Kidney (tissue), 14 donors: ENCODE measurements around the gene MACROD2. TPM values are rescaled to one million over a fixed set of nuclear protein-coding genes. Genes with fewer than 3 reads are reported as not detected.

Experiments used
- DNase-seq, 5 donors: peaks; one replicate each; pipeline ENCODE4 v3.0.0-alpha.2; 2013 to 2020
- FAIRE-seq: peaks from 2 replicates; lab custom pipeline; 2012; peaks lifted over from hg19 to GRCh38; lab: Jason Lieb, UNC
- H3K27ac ChIP-seq, 2 donors: one replicate each; pipeline ENCODE4 v1.7.0; 2013; ENCODE audit warnings: low read depth in 2 of 2, low read length in 2 of 2, inconsistent platforms in 1 of 2
- H3K27me3 ChIP-seq: one replicate; pipeline ENCODE4 v1.7.1; 2013; ENCODE audit warnings: low read length, inconsistent platforms; ENCODE audit not compliant: control insufficient read depth, insufficient read depth
- H3K36me3 ChIP-seq, 3 donors: one replicate each; pipeline versions ENCODE4 v1.7.0 to v1.7.1; 2013; ENCODE audit warnings: low read length in 3 of 3, control low read depth in 1 of 3, inconsistent platforms in 1 of 3; ENCODE audit not compliant: insufficient read depth in 3 of 3, control insufficient read depth in 2 of 3
- H3K4me1 ChIP-seq, 3 donors: one replicate each; pipeline versions ENCODE4 v1.7.0 to v1.7.1; 2013; ENCODE audit warnings: low read length in 3 of 3, inconsistent platforms in 1 of 3, low read depth in 1 of 3; ENCODE audit not compliant: control insufficient read depth in 2 of 3, insufficient read depth in 2 of 3
- H3K4me3 ChIP-seq, 3 donors: one replicate each; pipeline versions ENCODE4 v1.7.0 to v1.8.1; 2013; ENCODE audit warnings: low read length in 3 of 3, control low read depth in 1 of 3, inconsistent platforms in 1 of 3
- H3K9ac ChIP-seq, 3 donors: one replicate each; pipeline versions ENCODE4 v1.7.0 to v1.7.1; 2013; ENCODE audit warnings: low read length in 3 of 3, control low read depth in 1 of 3, inconsistent platforms in 1 of 3
- H3K9me3 ChIP-seq, 3 donors: one replicate each; pipeline versions ENCODE4 v1.7.0 to v1.7.1; 2013; ENCODE audit warnings: low read length in 3 of 3, control low read depth in 1 of 3, inconsistent platforms in 1 of 3; ENCODE audit not compliant: control insufficient read depth in 2 of 3, insufficient read depth in 1 of 3
- CTCF ChIP-seq: IDR thresholded peaks from 3 replicates; pipeline ENCODE4 v1.5.1; 2012; ENCODE audit warnings: mild to moderate bottlenecking, moderate library complexity, borderline replicate concordance; ENCODE audit not compliant: insufficient read depth; ENCODE audit errors: extremely low read depth
- intact Hi-C: fragments of 100-400 bp; cut with DNase I; formaldehyde crosslinking; loops from one replicate; pipeline ENCODE4 v1.11.1; 2022
- polyA plus RNA-seq: library from polyadenylated mRNA; stranded (reverse); fragments of 350-450 nt; fragmentation: Illumina TruSeq; extraction: RNeasy Lipid Tissue Mini Kit (QIAGEN cat#74804); gene quantifications from one replicate; pipeline ENCODE4 v1.2.3, GENCODE V29; 2014; ENCODE audit warnings: low read depth, low replicate concordance; ENCODE audit not compliant: insufficient read depth
- total RNA-seq: library from RNA; stranded (reverse); fragmentation: NEBNext Ultra II Directional; extraction: Animal tissue kit (Norgen Biotek cat#: 25700); gene quantifications from one replicate; pipeline ENCODE4 v1.2.1, GENCODE V29; 2021
- donor health status: control.
- donor health status: control.
- donor health status: control.
- donor health status: control.
- donor health status: control.
- donor health status: DM: yes; HTN: yes; CAD: no.
- donor health status: Normal renal cell carcinoma (clear cell type).

The MACROD2 gene
- total and polyA plus RNA-seq, 2 donors from 2014 or later, result 3.0 to 10.0 TPM

- Histone ChIP-seq H3K27ac (no peak overlapping the region), H3K4me3 (no peak overlapping the region), H3K4me1 (no peaks in the 10 kb centered on the region), H3K9me3 (no peaks in the 10 kb centered on the region), H3K36me3 (no peaks in the 10 kb centered on the region), H3K9ac (no peak overlapping the region), H3K27me3 (no peaks in the 10 kb centered on the region)
- TF ChIP-seq CTCF, result no peak
- FAIRE-seq (no peak), DNase-seq (no peak)
- intact Hi-C loops, result no loop called here
These were observed 1579.9 kb downstream of the MACROD2 start for GRCh38 chr20:15575255-15575654.

DNA sequence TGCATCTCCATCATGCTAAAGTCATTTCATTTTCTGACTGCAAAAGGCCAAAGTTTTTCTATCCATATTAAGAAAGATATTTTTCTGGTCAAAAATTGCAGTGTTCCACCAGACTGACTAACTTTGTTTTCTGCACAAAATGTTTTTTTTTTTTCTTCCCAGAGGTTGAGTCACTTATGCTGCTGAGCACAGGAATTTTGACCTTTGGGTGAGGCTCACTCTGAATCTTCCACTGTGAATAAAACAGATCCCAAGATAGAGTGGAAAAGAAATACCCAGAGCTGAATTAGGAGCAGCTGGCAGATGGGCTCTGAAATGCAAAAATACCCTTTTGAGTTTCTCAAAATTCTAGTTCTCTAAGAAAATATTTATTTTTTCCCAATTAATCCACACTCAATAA is 1581.1 kb downstream of the MACROD2 start:
- DNase-seq, result no peak
- Histone ChIP-seq H3K27ac (no peak overlapping the region), H3K4me3 (no peak overlapping the region), H3K27me3 (no peaks in the 10 kb centered on the region), H3K4me1 (no peaks in the 10 kb centered on the region), H3K9me3 (no peaks in the 10 kb centered on the region), H3K36me3 (no peaks in the 10 kb centered on the region), H3K9ac (no peak overlapping the region)
- FAIRE-seq, result no peak
- intact Hi-C loops, result no loop called here
- no peak for TF ChIP-seq CTCF

DNA sequence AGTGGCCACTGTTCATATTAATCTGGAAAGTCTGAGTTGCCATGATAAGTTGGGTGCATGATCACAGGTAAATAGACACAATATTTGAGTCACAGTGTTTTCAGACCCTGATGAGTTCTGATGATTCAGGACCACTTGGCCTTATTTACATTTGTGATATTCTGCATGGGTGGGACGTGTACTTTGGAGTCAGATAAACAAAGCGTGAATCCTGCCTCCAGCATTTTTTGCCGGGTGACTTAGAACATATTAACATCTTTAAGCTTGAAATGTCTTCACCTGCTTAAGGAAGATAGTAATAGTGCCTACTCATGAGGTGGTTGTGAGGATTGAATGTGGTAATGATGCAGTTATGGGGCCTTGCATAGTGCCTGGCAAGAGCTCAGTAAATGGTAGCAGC is 1582.8 kb downstream of the MACROD2 start:
- Histone ChIP-seq H3K27me3 (no peaks in the 10 kb centered on the region), H3K9ac (no peak overlapping the region), H3K36me3 (no peaks in the 10 kb centered on the region), H3K4me3 (no peak overlapping the region), H3K27ac (no peak overlapping the region), H3K9me3 (no peaks in the 10 kb centered on the region), H3K4me1 (no peaks in the 10 kb centered on the region)
- FAIRE-seq, result no peak
- no peak for DNase-seq
- intact Hi-C loops, result no loop called here
- no peak for TF ChIP-seq CTCF

- intact Hi-C loops, result no loop called here
- Histone ChIP-seq H3K4me3 (no peak overlapping the region), H3K9me3 (no peaks in the 10 kb centered on the region), H3K4me1 (no peaks in the 10 kb centered on the region), H3K27ac (no peak overlapping the region), H3K36me3 (no peaks in the 10 kb centered on the region), H3K27me3 (no peaks in the 10 kb centered on the region), H3K9ac (no peak overlapping the region)
- DNase-seq, result no peak
- TF ChIP-seq CTCF, result no peak
- FAIRE-seq, result no peak
These were observed 1584.4 kb downstream of the MACROD2 start for GRCh38 chr20:15579688-15580087.
